HL-60/S4 treated with retinoic acid at 250 ng/mL for 4 days and 3 days (cell line): ENCODE measurements around the gene MGRN1.

ENCODE experiments used
- in situ Hi-C: fragments of 300-500 bp; cut with MboI; formaldehyde crosslinking; loops from 2 replicates; pipeline ENCODE4 v1.7.0; 2022; ENCODE audit warnings: low sequenced_read_pairs

Gene MGRN1

DNA sequence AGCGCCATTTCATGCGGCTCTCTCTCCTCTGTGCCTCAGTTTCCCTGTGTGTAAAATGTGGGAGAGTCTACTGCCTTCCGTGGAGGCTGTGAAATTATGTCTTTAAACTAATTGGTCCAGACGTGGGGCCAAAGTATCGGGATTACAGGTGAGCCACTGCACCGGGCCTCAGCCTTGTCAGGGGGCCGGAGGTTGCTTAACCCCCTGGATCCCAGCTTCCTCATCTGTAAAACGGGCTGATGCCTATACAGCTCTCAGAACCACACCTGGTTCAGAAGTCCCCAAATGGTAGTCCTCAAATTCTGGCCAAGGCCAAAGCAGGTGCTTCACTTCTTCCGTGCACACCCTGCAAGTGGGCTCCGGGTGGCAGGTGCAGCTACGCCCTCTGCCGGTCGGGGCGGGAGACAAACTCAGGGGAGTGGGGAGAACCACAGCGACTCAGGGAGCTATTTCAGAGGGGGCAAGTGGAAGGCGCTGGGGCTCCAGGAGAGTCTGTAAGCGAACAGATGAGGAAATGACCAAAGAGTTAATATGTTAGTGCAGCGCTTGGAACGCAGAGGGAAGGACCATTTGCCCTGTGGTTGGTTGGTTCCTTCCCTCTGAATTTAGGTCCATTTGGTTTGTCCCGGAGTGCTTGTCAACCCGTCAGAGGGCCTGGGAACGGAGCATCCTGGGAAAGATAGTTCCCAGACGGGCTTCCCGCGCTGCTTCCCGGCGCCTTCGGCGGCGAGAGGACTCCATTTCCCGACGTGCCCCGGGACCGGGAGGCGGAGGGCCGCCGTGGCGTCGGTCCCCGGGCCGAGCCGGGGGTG lies at the start of gene MGRN1:
TSS of gene MGRN1 (plus strand) at position 812 of the 812 bp plus-strand sequence. CDS start 135 bp downstream, outside the sequence.
- in situ Hi-C loops = no loop called here

DNA sequence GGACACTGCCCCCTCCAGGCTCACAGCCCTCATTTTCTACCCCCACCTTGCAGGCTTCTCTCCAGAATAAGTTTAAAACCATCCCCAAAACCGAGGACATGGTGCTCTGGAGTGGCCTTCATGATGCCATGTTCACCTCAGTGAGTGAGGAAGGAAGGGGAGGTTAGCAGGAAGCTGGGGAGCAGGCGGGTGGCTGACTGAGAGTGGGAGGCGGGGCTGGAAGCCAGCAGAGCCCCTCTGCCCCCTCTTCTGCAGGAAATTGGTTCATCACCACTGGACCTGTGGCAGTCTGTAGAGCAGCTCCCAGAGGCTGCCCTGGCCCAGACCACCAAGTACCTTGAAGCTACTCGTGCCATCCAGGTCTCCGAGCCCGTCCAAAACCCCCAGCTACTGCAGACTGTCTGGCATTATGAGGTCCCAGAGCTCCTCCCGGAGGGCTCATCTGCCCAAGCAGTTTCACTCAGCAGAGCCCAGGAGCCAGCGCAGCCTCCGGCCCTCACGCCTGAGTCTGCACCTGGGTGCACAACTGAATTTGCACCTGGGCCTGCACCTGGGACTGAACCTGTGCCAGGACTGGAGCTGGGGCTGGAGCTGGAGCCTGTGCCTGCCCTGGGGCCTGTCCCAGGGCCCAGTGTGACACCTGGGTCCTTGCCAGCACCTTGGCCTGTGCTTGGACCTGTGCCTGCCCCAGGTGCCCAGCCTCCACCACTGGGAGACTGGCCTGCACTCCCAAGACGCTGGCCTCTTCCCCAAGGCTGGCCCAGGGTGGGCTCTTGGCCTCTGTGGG lies 49.5 kb upstream of the MGRN1 start:
- in situ Hi-C loops = no loop called here

DNA sequence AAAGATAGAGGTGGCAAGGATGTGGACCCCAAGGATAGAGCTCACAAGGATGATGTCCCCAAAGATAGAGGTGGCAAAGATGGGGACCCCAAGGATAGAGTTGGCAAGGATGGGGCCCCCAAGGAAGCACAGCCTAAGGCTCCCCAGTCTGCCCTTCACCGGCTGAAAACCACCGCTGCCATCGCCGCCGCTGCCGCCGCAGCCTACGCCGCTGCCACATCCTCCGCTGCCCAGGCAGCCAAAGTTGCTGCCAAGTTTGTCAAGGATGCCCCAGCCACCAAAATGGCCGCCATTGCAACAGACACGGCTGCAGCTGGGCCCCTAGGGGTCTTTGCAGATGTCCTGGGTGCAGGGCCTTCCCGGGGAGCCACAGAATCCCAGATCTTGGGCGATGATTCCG lies 48.6 kb upstream of the MGRN1 start:
- in situ Hi-C loops = no loop called here

DNA sequence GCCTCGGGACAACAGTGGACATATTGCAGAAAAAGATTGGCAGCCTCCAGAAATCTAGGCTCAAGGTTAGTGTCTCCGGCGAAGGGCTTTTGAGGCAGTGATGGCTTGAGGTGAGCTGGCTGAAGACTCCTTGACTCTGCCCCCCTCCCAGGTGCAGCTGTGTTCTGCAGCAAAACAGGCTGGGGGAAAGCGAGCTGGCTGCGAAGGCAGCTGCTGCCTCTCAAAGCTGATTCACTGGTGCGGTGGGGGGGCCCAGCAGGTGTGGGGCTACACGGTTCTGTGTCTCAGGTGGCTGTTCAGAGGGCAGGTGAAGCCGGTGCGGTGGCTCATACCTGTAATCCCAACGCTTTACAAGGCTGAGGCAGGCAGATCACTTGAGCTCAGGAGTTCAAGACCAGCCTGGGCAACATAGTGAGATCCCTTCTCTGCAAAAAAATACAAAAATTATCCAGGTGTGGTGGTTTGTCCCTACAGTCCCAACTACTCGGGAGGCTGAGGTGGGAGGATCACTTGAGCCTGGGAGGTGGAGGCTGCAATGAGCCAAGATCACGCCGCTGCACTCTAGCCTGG lies 45.6 kb upstream of the MGRN1 start:
- in situ Hi-C loops = no loop called here

DNA sequence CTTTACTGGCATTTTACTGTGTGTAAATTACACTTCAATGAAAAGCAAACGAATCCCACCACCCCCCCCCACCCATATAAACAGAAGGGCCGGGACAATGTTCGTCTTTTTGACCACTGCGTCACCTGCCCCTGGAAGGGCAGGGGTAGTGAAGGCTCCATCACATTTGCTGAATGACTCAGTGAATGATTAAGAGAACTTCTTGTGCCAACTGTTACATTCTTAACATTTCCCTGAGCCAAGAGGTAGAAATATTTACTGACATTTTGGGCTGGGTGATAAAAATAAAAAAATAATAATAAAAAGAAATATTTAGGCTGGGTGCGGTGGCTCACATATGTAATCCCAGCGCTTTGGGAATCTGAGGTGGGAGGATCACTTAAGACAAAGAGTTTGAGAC lies 44.4 kb upstream of the MGRN1 start:
- in situ Hi-C loops = no loop called here

DNA sequence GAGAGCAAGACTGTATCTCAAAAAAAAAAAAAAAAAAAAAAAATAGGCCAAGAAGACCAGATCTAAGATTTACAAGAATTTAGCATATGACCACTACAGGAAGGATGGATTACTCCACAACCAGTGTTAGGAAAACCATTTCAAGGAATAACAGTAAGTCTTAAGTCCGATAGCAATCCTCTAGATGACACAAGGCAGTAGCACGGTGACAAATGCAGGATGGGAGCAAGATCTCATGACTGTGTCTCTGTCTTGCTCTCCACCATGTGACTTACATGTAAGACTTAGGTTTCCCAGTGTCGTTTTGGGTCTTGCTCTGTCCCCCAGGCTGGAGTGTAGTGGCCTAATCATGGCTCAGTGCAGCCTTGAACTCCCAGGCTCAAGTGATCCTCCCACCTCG lies 40.7 kb upstream of the MGRN1 start:
- in situ Hi-C loops = no loop called here

DNA sequence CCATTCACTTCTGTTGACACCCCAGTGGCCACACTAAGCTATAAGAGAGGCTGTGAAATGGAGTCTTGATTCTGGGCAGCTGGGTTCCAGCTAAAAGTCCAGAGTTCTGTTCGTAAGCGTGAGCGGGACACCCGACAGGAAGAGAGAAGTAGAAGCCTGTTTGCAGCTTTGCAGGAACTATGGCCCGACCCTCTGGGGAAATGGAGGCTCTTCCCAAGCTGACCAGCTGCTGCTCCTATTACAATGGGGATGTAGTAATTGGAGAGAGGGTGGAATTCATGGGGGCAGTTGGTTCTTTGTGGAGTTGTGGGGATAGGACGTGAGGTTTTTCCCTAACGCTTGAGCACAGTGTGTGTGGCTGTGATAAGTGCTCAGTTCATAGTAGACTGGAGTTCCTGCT lies 38.3 kb upstream of the MGRN1 start:
- in situ Hi-C loops = no loop called here

DNA sequence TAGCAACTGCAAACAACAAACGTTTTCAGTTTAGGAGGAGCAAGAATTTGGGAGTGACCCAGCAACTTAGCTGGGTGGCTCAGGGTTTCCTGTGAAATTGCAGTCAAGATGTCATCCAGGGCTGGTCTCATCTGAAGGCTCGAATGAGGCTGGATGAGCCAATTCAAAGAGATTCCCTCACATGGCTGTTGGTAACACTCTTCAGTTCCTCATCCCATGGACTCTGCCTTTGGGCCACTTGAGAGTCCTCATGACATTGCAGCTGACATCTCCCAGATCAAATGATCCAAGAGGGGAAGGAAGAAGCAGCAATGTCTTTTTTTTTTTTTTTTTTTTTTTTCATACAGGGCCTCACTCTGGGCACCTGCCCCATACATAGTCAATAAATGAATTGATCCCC lies 36.2 kb upstream of the MGRN1 start:
- in situ Hi-C loops = no loop called here

DNA sequence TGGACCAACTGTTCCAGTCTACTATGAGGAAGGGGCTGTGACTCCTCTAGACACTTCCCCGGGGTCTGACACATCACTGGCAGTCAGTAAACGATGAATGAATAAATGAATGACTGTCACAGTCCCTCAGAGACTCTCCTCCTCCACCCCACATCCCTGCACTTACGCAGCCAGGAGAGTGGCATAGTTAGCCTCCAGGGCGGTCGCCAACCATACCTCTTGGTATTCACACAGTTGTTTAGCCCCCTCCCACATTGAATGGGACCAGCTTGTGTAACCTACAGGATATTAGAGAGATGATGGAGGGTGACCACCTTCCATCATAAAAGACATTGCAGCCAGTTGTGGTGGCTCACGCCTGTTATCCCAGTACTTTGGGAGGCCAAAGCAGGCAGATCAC lies 35.7 kb upstream of the MGRN1 start:
- in situ Hi-C loops = no loop called here

DNA sequence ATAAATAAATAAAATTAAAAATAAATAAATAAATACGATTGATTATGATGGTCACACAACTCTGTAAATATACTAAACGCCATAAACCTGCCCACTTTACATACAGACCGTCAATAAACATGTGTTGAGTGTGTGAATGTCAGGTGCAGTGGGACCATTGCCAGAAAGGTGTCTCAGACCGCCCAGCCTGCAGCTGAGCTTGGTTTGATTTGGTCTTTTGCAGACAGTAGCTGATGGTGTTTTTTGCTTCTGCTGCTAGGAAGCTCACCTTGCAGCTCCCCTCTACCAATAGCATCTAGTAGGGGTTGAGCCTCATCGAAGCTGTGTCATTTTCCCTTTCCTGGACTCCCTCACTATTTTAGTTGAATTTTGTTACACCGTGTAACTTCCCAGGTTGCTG lies 33.4 kb upstream of the MGRN1 start:
- in situ Hi-C loops = no loop called here

DNA sequence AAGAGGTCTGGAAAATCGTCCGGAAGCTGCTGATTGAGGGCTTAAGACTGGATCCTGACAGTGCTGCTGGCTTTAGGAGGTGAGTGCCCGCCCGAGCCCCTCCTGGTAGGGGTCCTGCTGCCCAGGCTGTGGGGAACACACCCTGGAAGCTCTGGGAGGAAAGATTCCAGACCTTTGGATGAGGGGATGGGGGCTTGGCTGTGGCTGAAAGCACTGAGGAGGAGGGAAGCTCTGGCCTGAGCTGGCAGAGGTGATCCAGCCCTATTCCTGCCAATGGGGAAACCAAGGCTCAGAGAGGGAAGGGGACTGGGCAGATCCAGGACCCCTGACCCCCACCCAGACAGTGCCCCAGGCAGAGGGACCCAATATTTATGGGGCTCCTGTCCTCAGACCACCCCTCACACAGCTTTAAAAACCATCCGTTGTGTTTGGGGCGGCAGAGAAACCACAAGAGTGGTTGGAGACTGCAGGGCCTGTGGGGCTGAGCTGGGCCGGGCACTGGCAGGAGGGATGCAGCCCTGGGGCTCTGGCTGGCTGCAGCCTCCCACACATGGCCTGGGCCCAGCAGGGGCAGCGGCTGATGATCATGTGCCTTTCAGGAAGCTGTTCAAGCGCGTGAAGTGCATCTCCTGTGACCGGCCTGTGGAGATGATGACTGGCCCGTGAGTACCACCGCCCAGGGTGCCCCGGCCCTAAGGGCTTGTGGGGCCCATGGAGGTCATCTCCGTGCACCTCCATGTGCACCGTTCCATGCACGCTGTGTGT lies 32.7 kb upstream of the MGRN1 start:
- in situ Hi-C loops = no loop called here

DNA sequence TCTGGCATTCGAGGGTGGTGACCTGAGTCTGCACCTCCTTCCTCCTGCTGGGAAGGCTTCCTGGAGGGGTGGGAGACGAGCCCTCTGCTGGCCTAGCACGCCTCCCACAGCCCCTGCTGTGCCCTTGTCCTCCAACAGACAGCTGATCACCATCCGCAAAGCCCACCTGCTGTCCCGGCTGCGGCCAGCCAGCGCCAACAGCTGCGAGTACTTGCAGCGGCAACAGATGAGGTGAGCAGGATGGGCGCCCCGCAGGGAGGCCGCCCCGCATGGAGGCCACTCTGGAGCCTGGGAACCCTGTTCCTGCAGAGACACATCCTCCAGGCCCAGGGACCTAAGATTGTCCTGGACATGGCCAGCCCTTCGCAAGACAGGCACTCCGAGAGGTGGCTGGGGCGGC lies 31.5 kb upstream of the MGRN1 start:
- in situ Hi-C loops = no loop called here

DNA sequence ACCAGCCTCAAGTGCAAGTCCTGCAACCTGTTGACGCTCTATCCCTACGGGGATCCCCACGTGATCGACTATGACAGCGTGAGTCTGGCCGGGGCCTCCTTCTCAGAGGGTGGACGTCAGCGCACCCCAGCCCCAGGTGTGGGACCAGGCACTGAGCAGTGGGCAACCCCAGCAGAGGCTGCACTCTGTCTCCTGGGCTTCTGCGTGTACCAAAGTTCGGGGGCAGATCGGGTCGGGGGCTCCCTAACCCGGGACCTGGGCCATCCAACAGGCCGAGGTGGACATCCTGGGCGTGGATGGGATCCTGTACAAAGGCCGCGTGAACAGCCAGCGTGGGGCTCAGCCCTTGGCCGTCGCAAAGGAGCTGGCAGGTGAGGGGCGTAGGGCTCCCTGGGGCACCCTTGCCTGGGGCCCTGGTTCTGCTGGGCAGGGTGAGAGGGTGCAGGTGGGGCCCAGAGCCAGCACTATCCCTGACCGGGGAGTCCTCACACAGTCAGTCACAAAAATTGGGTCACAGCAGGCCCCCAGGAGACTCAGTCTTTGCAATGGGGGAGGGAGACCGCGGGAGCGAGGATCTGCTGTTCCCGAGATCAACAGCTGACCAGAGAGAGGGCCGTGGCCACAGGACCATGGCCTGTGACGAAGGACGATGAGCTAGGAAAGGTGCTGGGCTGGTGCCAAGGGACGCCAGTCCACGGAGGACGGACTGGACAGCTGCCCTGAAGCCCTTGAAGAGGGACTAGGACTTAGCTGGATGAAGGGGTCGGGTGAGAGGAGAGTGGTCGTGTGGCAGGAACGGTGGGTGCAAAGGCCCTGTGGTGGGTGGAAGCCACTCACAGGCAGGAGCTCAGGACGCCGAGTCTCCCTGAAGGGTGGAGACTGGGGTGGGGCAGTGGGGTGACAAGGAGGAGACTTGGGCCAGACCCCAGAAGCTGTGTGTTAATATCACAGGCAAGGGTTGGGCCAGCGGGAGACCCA lies 29.9 kb upstream of the MGRN1 start:
- in situ Hi-C loops = no loop called here

DNA sequence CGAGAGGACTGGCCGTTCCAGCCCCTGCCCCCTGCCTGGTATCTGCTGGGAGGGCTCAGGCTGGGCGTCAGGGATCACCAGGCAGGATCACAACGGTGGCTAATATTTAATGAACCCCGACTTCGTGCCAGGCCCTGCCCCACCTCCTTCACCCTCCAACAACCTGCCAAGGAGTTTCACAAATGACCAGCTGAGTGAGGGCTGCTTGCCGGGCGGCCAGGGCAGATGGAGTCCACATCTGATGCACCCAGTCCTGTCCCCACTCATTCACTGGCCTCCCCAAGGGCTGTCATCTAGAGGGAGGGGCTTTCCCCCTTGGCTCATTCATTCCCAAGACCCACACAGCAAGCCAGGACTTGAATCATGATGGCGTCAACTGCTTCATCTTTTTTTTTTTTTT lies 27.5 kb upstream of the MGRN1 start:
- in situ Hi-C loops = no loop called here

DNA sequence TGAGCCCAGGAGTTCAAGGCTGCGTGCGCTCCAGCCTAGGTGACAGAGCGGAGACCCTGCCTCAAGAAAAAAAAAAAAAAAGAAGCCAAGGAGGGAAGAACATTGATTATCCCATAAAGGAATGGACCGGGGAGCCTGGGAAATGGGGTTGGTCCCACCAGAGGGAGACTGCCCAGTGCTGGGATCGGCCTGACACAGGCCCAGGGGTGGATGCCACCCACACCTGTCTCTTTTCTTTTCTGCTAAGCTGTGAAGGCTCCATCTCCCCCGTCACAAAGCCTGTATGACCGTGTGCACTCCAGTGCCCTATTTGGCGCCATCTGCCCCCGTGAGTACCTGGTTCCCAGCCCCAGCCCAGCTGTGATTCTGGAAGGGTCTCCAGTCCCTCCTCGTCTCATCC lies 25.6 kb upstream of the MGRN1 start:
- in situ Hi-C loops = no loop called here

DNA sequence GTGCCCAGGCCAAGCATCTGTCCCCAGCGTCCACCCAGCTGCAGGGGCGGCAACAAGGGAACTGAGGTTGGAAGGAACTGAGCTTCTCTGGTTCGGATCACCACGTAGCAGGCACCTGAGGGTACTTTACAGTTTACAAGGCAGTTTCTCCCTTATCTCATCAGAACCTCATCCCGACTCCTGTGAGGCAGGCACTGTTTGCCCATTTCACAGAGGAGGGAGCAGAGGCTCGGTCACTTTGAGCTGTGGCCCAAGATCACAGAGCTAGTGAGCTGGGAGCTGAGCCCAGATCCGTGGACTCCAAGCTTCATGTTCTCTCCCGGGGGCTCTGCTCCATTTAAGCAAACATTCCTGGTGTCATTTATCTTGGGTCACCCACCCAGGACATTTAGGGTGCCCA lies 25.1 kb upstream of the MGRN1 start:
- in situ Hi-C loops = no loop called here

DNA sequence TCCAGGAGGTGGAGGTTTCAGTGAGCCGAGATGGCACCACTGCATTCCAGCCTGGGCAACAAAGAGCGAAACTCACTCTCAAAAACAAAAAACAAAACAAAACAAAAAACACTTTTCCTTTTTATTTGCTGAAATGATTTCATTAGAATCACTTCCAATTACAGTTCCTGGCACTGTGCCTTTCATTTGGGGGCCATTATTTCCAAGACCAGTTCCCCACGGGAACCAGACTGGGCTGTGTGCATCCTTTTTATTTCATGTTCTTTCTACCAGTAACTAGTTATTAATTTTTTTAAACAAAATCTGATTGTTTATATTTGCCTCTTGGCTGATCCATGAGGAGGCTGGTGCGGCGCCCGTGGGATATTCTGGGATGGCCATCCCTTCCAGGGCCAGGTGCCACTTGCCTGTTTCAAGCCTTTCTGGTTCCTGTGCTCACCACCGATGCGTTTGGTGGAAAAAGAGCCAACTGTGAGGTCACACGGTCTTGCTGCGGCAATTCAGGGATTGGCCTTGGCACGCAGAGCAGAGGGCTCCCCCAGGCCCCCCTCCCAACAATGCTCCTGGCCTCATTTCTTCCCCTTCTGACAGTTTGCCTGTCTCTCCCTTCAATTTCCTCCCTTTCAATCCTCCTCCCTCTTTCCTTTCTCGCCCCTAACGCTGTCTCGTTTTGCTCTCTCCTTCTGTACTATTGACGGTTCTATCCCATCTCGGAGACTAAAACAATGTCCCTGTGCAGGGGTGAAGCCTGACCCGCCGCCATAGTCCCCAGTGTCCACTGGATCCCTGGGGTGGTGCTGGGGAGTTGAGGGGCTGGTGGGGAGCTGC lies 23.4 kb upstream of the MGRN1 start:
- in situ Hi-C loops = no loop called here

DNA sequence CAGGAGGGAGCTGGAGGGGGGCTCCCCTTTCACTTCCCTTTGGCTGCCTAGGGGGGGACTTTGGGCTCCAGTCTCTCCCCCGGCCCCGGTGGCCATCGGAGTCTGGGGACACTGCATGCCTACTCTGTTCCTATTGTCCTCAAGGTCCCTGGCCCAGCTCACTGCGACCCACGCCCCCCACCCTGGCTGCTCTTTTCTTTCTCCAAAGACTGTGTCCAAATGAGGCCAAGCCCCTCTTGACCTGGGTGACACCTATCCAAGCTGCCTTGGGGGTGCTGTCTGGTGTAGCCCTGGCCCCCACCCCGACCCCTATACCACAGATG lies 22.8 kb upstream of the MGRN1 start:
- in situ Hi-C loops = no loop called here

DNA sequence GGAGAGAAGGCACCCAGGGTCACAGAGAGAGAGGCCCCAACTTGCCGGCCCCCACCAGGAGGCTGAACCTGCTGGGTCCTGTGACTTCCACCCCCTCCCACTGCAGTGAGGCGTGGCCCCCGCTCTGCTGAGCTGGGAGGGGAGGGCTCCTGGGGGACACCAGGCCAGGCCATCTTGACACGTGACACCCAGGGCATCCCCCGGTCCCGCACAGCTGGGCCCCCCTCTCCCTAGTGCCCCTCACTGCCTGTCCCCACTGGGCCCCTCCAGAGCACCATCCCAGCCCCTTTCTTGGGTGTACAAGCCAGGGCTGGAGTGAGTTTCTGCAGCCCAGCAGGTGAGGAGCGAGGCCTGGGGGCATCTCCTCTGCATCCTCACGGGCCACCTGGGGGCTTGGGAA lies 22.3 kb upstream of the MGRN1 start:
- in situ Hi-C loops = no loop called here
